Upper lobe of left lung (tissue), 4 donors: ENCODE measurements around the gene PDK1.

Source experiments
- CTCF ChIP-seq, 6 experiments: fragments of 450-650 bp in 4 of 6; fragments of 200-600 bp in 2 of 6; sonication (generic) in 2 of 6; IDR thresholded peaks; one replicate each; pipeline ENCODE4 v1.5.1; 2016 to 2019; ENCODE audit warnings: antibody characterized with exemption in 6 of 6
- EP300 ChIP-seq, 4 donors: sonication (generic); formaldehyde crosslinking; IDR thresholded peaks; one replicate each; pipeline ENCODE4 v1.5.1; 2017; ENCODE audit warnings: antibody characterized with exemption in 4 of 4, control low read depth in 2 of 4
- POLR2A ChIP-seq, 4 donors: fragments of 450-650 bp; IDR thresholded peaks; one replicate each; pipeline ENCODE4 v1.5.1; 2016 to 2017; ENCODE audit warnings: antibody characterized with exemption in 4 of 4, mild to moderate bottlenecking in 2 of 4
- POLR2AphosphoS5 ChIP-seq, 2 donors: sonication (generic); formaldehyde crosslinking; IDR thresholded peaks; one replicate each; pipeline ENCODE4 v1.5.1; 2017; ENCODE audit warnings: antibody characterized with exemption in 2 of 2

- TF ChIP-seq CTCF (IDR thresholded peaks at IDR 0.05) (no peak), POLR2A (IDR thresholded peaks at IDR 0.05) (no peak), EP300 (IDR thresholded peaks at IDR 0.05) (no peak), POLR2AphosphoS5 (IDR thresholded peaks at IDR 0.05) (no peak)
These were observed 72.2 kb downstream of the PDK1 start for GRCh38 chr2:172628085-172628484.
